ENCODE results near the gene RBP7. TPM values are rescaled to one million over a fixed set of nuclear protein-coding genes. Genes with fewer than 3 reads are reported as not detected.

The RBP7 gene
- total and polyA plus RNA-seq, 4 donors, result 1.2 to 11.8 (median 4.8) TPM

DNA sequence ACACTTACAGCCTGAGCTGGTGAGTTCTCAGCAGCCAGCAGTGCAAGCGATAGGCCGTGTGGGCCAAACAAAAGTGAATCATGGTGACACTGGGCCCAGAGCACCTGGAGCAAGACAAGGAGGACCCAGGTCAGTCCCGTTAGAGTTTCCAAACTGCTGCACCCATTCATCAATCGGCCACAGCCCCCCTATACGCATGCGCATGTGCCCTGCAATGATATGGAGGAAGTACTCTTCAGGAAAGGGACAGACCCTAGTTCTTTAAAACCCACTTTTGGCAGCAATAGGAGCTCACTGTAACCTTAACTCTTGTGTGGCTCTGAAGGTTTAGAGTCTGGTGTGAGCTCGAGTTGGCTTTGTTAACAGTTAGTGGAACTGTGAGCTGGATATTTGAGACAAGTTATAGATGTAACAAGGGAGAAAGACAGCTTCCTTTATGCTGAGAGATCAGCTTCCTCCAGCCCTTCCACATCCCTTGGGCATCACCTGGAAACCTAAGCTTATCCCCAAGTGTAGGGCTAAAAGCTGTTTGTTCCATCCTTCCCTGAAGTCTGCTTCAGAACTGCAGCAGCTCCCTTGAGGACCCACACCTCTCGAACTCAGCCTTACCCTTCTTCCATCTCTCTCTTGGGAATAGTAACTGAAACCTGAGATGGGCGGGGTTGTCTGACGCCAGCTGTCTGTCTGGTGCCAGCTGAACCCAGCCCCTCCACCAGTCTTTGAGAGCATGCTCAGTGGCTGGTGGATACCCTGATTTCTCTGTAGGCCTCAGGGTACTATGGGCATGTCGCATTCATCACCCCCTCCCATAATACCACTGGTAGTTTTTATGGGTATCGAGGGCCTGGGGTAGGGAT, 36.1 kb upstream of the RBP7 start:
- DNase-seq (ENCODE audit: low spot score), result no peak
- 92% methylated on average over 12 of the region's 12 CpGs for WGBS

More for the DNA sequence above, 36.1 kb upstream of the RBP7 start:
- no peak overlapping the region for H3K9ac ChIP-seq (ENCODE audit: low read depth in 1 of 2, low read length in 2 of 2)
- H3K27ac ChIP-seq (ENCODE audit: low read depth in 1 of 2, low read length in 2 of 2), result no peak overlapping the region
- H3K27me3 ChIP-seq (ENCODE audit: control insufficient read depth in 4 of 4, insufficient read depth in 4 of 4, low read length in 3 of 4), result no peaks in the 10 kb centered on the region
- no peak for TF ChIP-seq HNF4A (conservative IDR thresholded peaks at IDR 0.05)
- no peak for TF ChIP-seq HNF4G (IDR thresholded peaks at IDR 0.05)
- TF ChIP-seq RAD21 (IDR thresholded peaks at IDR 0.05), result no peak
- TF ChIP-seq, protein P1, sequence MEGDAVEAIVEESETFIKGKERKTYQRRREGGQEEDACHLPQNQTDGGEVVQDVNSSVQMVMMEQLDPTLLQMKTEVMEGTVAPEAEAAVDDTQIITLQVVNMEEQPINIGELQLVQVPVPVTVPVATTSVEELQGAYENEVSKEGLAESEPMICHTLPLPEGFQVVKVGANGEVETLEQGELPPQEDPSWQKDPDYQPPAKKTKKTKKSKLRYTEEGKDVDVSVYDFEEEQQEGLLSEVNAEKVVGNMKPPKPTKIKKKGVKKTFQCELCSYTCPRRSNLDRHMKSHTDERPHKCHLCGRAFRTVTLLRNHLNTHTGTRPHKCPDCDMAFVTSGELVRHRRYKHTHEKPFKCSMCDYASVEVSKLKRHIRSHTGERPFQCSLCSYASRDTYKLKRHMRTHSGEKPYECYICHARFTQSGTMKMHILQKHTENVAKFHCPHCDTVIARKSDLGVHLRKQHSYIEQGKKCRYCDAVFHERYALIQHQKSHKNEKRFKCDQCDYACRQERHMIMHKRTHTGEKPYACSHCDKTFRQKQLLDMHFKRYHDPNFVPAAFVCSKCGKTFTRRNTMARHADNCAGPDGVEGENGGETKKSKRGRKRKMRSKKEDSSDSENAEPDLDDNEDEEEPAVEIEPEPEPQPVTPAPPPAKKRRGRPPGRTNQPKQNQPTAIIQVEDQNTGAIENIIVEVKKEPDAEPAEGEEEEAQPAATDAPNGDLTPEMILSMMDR (IDR thresholded peaks at IDR 0.05; ENCODE audit: low read depth, low read length, missing input control), result no peak
- TF ChIP-seq, protein P2, sequence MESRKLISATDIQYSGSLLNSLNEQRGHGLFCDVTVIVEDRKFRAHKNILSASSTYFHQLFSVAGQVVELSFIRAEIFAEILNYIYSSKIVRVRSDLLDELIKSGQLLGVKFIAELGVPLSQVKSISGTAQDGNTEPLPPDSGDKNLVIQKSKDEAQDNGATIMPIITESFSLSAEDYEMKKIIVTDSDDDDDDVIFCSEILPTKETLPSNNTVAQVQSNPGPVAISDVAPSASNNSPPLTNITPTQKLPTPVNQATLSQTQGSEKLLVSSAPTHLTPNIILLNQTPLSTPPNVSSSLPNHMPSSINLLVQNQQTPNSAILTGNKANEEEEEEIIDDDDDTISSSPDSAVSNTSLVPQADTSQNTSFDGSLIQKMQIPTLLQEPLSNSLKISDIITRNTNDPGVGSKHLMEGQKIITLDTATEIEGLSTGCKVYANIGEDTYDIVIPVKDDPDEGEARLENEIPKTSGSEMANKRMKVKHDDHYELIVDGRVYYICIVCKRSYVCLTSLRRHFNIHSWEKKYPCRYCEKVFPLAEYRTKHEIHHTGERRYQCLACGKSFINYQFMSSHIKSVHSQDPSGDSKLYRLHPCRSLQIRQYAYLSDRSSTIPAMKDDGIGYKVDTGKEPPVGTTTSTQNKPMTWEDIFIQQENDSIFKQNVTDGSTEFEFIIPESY (IDR thresholded peaks at IDR 0.05), result no peak
- TF ChIP-seq EGR1 (IDR thresholded peaks at IDR 0.05; ENCODE audit: low read depth in 2 of 2), result no peak
- no peak for TF ChIP-seq GABPA (IDR thresholded peaks at IDR 0.05 in 1 of 2, conservative IDR thresholded peaks at IDR 0.05 in 1 of 2)
- TF ChIP-seq JUND (IDR thresholded peaks at IDR 0.05), result no peak
- no peak for TF ChIP-seq SP1 (IDR thresholded peaks at IDR 0.05)
- no peak for TF ChIP-seq RXRA (IDR thresholded peaks at IDR 0.05)
- no peak for TF ChIP-seq TAF1 (conservative IDR thresholded peaks at IDR 0.05)
- no peak for TF ChIP-seq NR2F2 (IDR thresholded peaks at IDR 0.05)
- TF ChIP-seq, protein P3, sequence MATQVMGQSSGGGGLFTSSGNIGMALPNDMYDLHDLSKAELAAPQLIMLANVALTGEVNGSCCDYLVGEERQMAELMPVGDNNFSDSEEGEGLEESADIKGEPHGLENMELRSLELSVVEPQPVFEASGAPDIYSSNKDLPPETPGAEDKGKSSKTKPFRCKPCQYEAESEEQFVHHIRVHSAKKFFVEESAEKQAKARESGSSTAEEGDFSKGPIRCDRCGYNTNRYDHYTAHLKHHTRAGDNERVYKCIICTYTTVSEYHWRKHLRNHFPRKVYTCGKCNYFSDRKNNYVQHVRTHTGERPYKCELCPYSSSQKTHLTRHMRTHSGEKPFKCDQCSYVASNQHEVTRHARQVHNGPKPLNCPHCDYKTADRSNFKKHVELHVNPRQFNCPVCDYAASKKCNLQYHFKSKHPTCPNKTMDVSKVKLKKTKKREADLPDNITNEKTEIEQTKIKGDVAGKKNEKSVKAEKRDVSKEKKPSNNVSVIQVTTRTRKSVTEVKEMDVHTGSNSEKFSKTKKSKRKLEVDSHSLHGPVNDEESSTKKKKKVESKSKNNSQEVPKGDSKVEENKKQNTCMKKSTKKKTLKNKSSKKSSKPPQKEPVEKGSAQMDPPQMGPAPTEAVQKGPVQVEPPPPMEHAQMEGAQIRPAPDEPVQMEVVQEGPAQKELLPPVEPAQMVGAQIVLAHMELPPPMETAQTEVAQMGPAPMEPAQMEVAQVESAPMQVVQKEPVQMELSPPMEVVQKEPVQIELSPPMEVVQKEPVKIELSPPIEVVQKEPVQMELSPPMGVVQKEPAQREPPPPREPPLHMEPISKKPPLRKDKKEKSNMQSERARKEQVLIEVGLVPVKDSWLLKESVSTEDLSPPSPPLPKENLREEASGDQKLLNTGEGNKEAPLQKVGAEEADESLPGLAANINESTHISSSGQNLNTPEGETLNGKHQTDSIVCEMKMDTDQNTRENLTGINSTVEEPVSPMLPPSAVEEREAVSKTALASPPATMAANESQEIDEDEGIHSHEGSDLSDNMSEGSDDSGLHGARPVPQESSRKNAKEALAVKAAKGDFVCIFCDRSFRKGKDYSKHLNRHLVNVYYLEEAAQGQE (IDR thresholded peaks at IDR 0.05), result no peak
- no peak for TF ChIP-seq FOXA2 (IDR thresholded peaks at IDR 0.05)
- TF ChIP-seq, protein P4, sequence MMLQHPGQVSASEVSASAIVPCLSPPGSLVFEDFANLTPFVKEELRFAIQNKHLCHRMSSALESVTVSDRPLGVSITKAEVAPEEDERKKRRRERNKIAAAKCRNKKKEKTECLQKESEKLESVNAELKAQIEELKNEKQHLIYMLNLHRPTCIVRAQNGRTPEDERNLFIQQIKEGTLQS (IDR thresholded peaks at IDR 0.05), result no peak
- no peak for TF ChIP-seq YY1 (IDR thresholded peaks at IDR 0.05)
- no peak for TF ChIP-seq FOXA1 (IDR thresholded peaks at IDR 0.05)
- TF ChIP-seq, protein P5, sequence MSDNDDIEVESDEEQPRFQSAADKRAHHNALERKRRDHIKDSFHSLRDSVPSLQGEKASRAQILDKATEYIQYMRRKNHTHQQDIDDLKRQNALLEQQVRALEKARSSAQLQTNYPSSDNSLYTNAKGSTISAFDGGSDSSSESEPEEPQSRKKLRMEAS (IDR thresholded peaks at IDR 0.05), result no peak
- H3K4me1 ChIP-seq (ENCODE audit: control insufficient read depth in 4 of 4, insufficient read depth in 4 of 4, low read length in 3 of 4), result no peaks in the 10 kb centered on the region
- no peak overlapping the region for H3K4me3 ChIP-seq (ENCODE audit: low read depth in 1 of 3, low read length in 3 of 3)
- H3K9me3 ChIP-seq (ENCODE audit: control insufficient read depth in 4 of 4, low read length in 3 of 4), result no peaks in the 10 kb centered on the region
- H3K36me3 ChIP-seq (ENCODE audit: control insufficient read depth in 4 of 4, insufficient read depth in 3 of 4, low read depth in 1 of 4, low read length in 3 of 4), result peaks cover 0 to 4% (median 0%) of the 10 kb centered on the region in 4 donors

All from liver (tissue), 9 donors.